ENCODE data around the gene SLC26A9.

SLC26A9 gene

DNA sequence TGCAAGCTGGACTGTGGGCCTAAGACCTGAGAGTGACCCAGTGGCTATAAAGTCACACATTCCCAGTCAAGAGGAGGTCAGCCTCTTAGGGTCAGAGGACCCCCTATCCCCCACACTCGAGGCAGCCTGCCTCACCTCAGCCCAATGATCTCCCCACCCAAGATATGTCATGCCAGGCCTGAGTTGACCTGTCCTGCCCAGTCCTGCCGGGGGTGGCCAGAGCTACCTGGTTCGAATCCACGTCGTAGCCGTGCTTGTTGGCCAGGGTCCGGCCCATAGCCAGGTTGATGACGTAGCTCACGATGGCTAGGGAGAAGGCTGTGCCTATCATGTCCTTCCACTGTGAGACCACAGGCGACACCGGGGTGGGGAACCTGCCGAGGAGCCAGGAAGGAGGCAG, 15.6 kb downstream of the SLC26A9 start:
- DNase-seq (ENCODE audit: low read depth) = no peak
- TF ChIP-seq, protein P1, sequence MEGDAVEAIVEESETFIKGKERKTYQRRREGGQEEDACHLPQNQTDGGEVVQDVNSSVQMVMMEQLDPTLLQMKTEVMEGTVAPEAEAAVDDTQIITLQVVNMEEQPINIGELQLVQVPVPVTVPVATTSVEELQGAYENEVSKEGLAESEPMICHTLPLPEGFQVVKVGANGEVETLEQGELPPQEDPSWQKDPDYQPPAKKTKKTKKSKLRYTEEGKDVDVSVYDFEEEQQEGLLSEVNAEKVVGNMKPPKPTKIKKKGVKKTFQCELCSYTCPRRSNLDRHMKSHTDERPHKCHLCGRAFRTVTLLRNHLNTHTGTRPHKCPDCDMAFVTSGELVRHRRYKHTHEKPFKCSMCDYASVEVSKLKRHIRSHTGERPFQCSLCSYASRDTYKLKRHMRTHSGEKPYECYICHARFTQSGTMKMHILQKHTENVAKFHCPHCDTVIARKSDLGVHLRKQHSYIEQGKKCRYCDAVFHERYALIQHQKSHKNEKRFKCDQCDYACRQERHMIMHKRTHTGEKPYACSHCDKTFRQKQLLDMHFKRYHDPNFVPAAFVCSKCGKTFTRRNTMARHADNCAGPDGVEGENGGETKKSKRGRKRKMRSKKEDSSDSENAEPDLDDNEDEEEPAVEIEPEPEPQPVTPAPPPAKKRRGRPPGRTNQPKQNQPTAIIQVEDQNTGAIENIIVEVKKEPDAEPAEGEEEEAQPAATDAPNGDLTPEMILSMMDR (IDR thresholded peaks at IDR 0.05; ENCODE audit: low read depth, low read length, missing control alignments) = no peak
- no peak overlapping the region for H3K4me3 ChIP-seq (ENCODE audit: low read depth, low read length)

DNA sequence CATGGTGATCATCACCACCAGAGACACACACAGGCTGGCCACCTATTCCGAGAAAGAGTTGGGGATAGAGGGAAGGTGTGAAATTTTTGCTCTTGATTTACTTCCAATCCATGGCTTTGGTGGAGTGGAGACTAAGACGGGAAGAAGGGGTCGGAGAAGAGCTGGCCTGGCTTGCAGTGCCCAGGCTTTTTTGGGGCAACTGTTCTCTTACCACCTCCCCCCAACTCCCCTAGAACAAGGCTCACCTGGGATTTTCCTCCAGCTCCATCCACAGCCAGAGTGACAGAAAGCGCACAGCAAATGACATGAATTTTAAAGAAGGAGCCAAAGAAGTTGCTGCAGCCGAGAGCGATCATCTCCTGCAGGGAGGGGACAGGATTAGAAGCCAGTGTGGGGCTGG, 16.0 kb downstream of the SLC26A9 start:
- TF ChIP-seq, protein P1 (IDR thresholded peaks at IDR 0.05; ENCODE audit: low read depth, low read length, missing control alignments) = no peak
- no peak for DNase-seq (ENCODE audit: low read depth)

DNA sequence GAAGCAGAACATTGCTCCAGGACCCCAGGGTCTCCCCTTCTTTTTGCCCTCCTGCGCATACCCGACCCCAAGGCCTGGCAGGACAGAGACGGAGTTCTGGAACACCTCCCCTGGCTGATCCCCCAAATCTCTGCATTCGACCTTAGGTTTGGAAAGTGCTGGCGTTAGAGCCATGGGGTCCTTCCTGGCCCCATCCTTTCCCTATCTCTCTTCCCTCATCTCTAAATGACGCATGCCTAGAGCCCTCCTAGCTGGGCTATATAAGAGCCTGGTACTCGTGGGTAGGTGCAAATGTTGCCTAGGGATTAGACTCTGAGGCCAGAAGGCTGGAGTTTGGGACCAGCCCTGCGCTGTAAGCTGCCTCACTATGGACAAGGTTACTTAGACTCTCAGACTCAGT, 16.6 kb downstream of the SLC26A9 start:
- TF ChIP-seq, protein P1 (IDR thresholded peaks at IDR 0.05; ENCODE audit: low read depth, low read length, missing control alignments) = no peak
- no peak overlapping the region for H3K4me3 ChIP-seq (ENCODE audit: low read depth, low read length)
- DNase-seq (ENCODE audit: low read depth) = no peak

More for the DNA sequence above, 16.0 kb downstream of the SLC26A9 start:
- no peak overlapping the region for H3K4me3 ChIP-seq (ENCODE audit: low read depth, low read length)

DNA sequence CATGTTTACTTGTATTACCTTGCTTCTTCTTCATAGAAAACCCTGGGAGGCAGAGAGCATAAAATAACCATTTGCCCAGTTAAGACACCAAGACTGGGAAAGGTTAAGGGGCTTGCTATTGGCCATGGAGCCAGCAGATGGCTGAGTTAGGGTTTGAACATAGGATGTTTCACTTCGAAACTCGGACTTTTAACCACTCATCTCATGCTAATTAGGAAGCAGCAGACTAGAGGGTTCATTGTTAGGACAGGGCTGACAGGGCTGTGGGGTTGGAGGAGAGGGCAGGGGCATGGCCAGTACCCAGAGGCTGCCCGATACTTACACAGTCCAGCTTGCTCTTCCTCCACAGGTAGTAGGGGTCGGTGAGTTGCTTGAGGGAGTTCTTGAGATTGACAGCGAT, 17.0 kb downstream of the SLC26A9 start:
- DNase-seq (ENCODE audit: low read depth) = no peak
- TF ChIP-seq, protein P1 (IDR thresholded peaks at IDR 0.05; ENCODE audit: low read depth, low read length, missing control alignments) = no peak
- no peak overlapping the region for H3K4me3 ChIP-seq (ENCODE audit: low read depth, low read length)

DNA sequence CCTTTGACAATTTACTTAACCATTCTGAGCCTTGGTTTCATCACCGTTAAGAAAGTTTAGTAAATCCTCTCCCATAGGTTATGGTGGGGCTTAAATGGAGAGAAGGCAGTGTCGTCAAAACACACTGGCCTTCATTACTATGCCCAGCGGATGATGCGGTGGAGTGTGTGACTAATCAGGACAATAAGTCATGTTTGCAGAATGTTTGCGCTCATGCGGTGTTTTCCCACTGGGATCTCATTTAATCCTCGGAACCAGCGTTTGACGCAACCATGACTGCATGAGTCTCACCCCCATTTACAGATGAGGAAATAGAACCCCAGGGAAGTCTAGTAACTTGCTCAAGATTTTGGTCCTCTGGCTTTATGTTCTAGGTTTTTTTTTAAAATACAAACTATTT, 17.5 kb downstream of the SLC26A9 start:
- TF ChIP-seq, protein P1 (IDR thresholded peaks at IDR 0.05; ENCODE audit: low read depth, low read length, missing control alignments) = no peak
- no peak overlapping the region for H3K4me3 ChIP-seq (ENCODE audit: low read depth, low read length)
- no peak for DNase-seq (ENCODE audit: low read depth)

DNA sequence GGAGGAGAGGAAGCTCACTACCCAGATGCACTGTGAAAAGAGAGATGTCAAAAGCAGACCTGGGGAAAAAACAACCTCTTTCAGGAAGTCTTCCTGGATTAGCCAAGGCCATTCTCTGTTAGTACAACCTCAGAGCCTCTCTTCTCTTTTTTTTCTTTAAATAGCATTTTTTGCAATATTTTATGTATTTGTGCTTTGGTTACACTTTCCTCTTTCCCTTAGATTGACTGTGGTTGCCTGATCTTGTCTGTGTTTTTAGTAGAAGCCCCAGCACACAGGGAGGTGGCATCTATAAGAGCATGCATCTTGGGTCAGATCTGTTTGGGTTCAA, 18.8 kb downstream of the SLC26A9 start:
- TF ChIP-seq, protein P1 (IDR thresholded peaks at IDR 0.05; ENCODE audit: low read depth, low read length, missing control alignments) = no peak
- H3K4me3 ChIP-seq (ENCODE audit: low read depth, low read length) = no peak overlapping the region

DNA sequence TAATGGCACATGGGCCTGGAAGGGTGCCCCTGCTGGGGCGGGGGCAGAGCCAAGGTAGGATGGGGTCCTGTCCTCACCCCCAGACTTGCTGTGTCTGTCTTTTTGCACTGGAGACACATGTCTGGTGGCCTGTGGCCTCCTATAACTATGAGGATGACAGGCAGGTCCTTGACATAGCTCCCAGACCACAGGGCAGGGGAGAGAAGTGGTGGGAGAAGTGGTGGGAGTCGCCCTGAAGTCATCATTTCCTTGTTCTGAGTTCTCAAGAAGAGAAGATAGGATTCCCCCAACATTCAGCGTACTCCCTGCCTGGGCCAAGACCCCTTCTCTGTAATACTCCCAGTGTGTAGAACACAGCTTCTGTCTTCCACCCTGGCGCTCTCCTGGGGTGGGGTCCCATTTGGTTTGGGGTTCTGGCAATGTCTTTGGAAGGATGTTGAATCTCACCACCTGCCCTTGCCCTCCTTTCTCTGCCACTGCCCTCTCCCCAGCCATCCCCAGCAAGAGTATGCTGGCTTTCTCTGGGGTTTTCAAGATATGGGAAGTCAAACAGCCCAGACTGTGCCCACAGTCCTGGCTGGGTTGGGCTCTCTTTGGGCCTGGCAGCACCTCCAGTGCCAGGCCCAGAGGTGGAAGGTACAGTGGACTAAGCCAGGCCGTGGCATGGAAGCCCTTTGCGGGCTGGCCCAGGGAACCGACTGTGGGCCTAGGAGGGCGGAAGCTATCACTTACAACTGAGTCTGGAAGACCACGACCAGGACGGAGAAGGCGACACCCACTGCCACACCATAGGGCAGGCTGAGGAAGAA, 19.4 kb downstream of the SLC26A9 start:
- TF ChIP-seq, protein P1 (IDR thresholded peaks at IDR 0.05; ENCODE audit: low read depth, low read length, missing control alignments) = no peak
- no peak for DNase-seq (ENCODE audit: low read depth)
- no peak overlapping the region for H3K4me3 ChIP-seq (ENCODE audit: low read depth, low read length)

More for the DNA sequence above, 18.8 kb downstream of the SLC26A9 start:
- no peak for DNase-seq (ENCODE audit: low read depth)

All from GM12864 (cell line).